Natural killer cell (primary cell): ENCODE data around the gene EPHA4. TPM values are rescaled to one million over a fixed set of nuclear protein-coding genes. Genes with fewer than 3 reads are reported as not detected.
"Not testable (repeated sequence)": the region's sequence is repeated elsewhere in the genome, so short reads cannot be mapped to it uniquely, and the experiment has no call there.

Experiments used
- ATAC-seq, 3 donors: fragments of 150-1000 bp in 2 of 3; fragments of 200-7000 bp in 1 of 3; cut with Tn5 transposase; 1 replicate in 1 of 3; 2 replicates in 2 of 3; pipeline ENCODE4 v1.10.0; 2021; ENCODE audit warnings: mild to moderate bottlenecking in 2 of 3, moderate library complexity in 2 of 3
- DNase-seq, 2 donors: peaks; one replicate each; pipeline versions ENCODE4 v3.0.0 to v3.0.0-alpha.2; 2013 to 2021; ENCODE audit warnings: mixed read lengths in 1 of 2
- H3K27ac ChIP-seq: one replicate; pipeline ENCODE4 v1.5.1; 2013; ENCODE audit warnings: mild to moderate bottlenecking, low read length
- H3K27me3 ChIP-seq: one replicate; pipeline ENCODE4 v1.6.1; 2013; ENCODE audit warnings: low read length; ENCODE audit not compliant: control insufficient read depth, insufficient read depth
- H3K36me3 ChIP-seq: one replicate; pipeline ENCODE4 v1.6.1; 2013; ENCODE audit warnings: low read length; ENCODE audit not compliant: control insufficient read depth, insufficient read depth
- H3K4me1 ChIP-seq: one replicate; pipeline ENCODE4 v1.6.1; 2013; ENCODE audit warnings: low read length; ENCODE audit not compliant: control insufficient read depth, insufficient read depth
- H3K4me3 ChIP-seq: one replicate; pipeline ENCODE4 v1.5.1; 2013; ENCODE audit warnings: low read length
- H3K9me3 ChIP-seq: one replicate; pipeline ENCODE4 v1.6.1; 2013; ENCODE audit warnings: low read length; ENCODE audit not compliant: control insufficient read depth, insufficient read depth
- H3K27ac Mint-ChIP-seq, 2 donors: one replicate each; pipeline ENCODE4 v1.8.0; 2022; ENCODE audit warnings: mild to moderate bottlenecking in 2 of 2, mixed read lengths in 2 of 2, moderate library complexity in 1 of 2
- H3K27me3 Mint-ChIP-seq, 2 donors: one replicate each; pipeline ENCODE4 v1.8.0; 2022; ENCODE audit warnings: low read depth in 2 of 2, mixed read lengths in 2 of 2
- H3K36me3 Mint-ChIP-seq: one replicate; pipeline ENCODE4 v1.8.0; 2022; ENCODE audit warnings: mixed read lengths
- H3K4me1 Mint-ChIP-seq, 2 donors: one replicate each; pipeline ENCODE4 v1.8.0; 2022; ENCODE audit warnings: mixed read lengths in 2 of 2
- H3K4me3 Mint-ChIP-seq: one replicate; pipeline ENCODE4 v1.8.0; 2022; ENCODE audit warnings: mild to moderate bottlenecking, moderate library complexity, mixed read lengths
- H3K9me3 Mint-ChIP-seq, 2 donors: one replicate each; pipeline ENCODE4 v1.8.0; 2022; ENCODE audit warnings: mixed read lengths in 2 of 2
- CTCF ChIP-seq: fragments of 200-600 bp; IDR thresholded peaks from one replicate; pipeline ENCODE4 v1.8.0; 2022; ENCODE audit warnings: antibody characterized with exemption
- WGBS: methylation state at CpG from one replicate; pipeline ENCODE4 v1.1.7; 2013; ENCODE audit warnings: missing lambda C conversion rate; ENCODE audit not compliant: insufficient coverage; 5-methylcytosine and 5-hydroxymethylcytosine counted together
- intact Hi-C: fragments of 100-400 bp; cut with micrococcal nuclease; formaldehyde crosslinking; loops from one replicate; pipeline ENCODE4 v1.14.2; 2022
- total RNA-seq, 4 donors: library from RNA; stranded (reverse); fragments of 120-200 nt in 1 of 4; gene quantifications; one replicate each; pipeline versions ENCODE4 v1.2.3 to v1.2.4, GENCODE V29; 2013 to 2022

Gene EPHA4
- total RNA-seq, 3 donors from 2014 or later (not counting 1 experiment from before 2014, with no cell fraction given), result 27.2 to 48.6 (median 44.7) TPM

- Histone ChIP-seq H3K9me3 (no peaks in the 10 kb centered on the region), H3K27me3 (no peaks in the 10 kb centered on the region), H3K4me3 (no peak overlapping the region), H3K4me1 (peaks cover 34% of the 10 kb centered on the region), H3K27ac (no peak overlapping the region), H3K36me3 (no peaks in the 10 kb centered on the region)
- ATAC-seq (no peak), DNase-seq (no peak)
- peaks cover 5 to 15% of the 10 kb centered on the region in 2 donors for H3K4me1 Mint-ChIP-seq
- 92% methylated on average over 3 of the region's 5 CpGs for WGBS
- intact Hi-C loops, result no loop called here
- H3K27ac Mint-ChIP-seq, result peak overlapping the region in 1 of 2 donors; percentile 9
- no peaks in the 10 kb centered on the region for H3K27me3 Mint-ChIP-seq
- no peak overlapping the region for H3K4me3 Mint-ChIP-seq
- TF ChIP-seq CTCF, result no peak
- H3K9me3 Mint-ChIP-seq, result peaks cover 0 to 2% of the 10 kb centered on the region in 2 donors
- H3K36me3 Mint-ChIP-seq, result peaks cover 9% of the 10 kb centered on the region
Measured at GRCh38 chr2:221514305-221515040, 57.6 kb downstream of the EPHA4 start.

GRCh38 chr2:221513232-221513631, 58.9 kb downstream of the EPHA4 start:
- H3K36me3 ChIP-seq, result no peaks in the 10 kb centered on the region
- H3K27me3 Mint-ChIP-seq, result no peaks in the 10 kb centered on the region
- no peaks in the 10 kb centered on the region for H3K9me3 ChIP-seq
- no peak for TF ChIP-seq CTCF
- H3K4me3 ChIP-seq, result no peak overlapping the region
- H3K4me3 Mint-ChIP-seq, result no peak overlapping the region
- no peaks in the 10 kb centered on the region for H3K27me3 ChIP-seq
- no peak overlapping the region for H3K27ac ChIP-seq
- H3K4me1 ChIP-seq, result peaks cover 24% of the 10 kb centered on the region
- intact Hi-C loops, result no loop called here
- H3K36me3 Mint-ChIP-seq, result peaks cover 9% of the 10 kb centered on the region
- ATAC-seq (no peak), DNase-seq (no peak)
- peaks cover 5 to 15% of the 10 kb centered on the region in 2 donors for H3K4me1 Mint-ChIP-seq
- H3K9me3 Mint-ChIP-seq, result peaks cover 0 to 2% of the 10 kb centered on the region in 2 donors
- WGBS, result 82% methylated on average over 5 of the region's 5 CpGs
- H3K27ac Mint-ChIP-seq, result no peak overlapping the region

GRCh38 chr2:221511325-221511724, 60.8 kb downstream of the EPHA4 start:
- H3K36me3 Mint-ChIP-seq, H3K27ac ChIP-seq, ATAC-seq, H3K9me3 Mint-ChIP-seq, H3K4me3 Mint-ChIP-seq, H3K9me3 ChIP-seq, H3K4me1 ChIP-seq, H3K27me3 ChIP-seq, DNase-seq, H3K27ac Mint-ChIP-seq, intact Hi-C loops, H3K4me3 ChIP-seq, H3K27me3 Mint-ChIP-seq, H3K36me3 ChIP-seq: not testable (repeated sequence)
- H3K4me1 Mint-ChIP-seq, result peaks cover 5 to 15% of the 10 kb centered on the region in 2 donors
- WGBS, result 61% methylated on average over 5 of the region's 5 CpGs

GRCh38 chr2:221506469-221506868, 65.6 kb downstream of the EPHA4 start:
- H3K36me3 ChIP-seq, result no peaks in the 10 kb centered on the region
- WGBS, result 94% methylated on average over 2 of the region's 2 CpGs
- ATAC-seq (no peak), DNase-seq (no peak)
- H3K4me3 ChIP-seq, result no peak overlapping the region
- Mint-ChIP-seq H3K4me3 (no peak overlapping the region), H3K36me3 (peaks cover 7% of the 10 kb centered on the region), H3K9me3 (peaks cover 0 to 2% of the 10 kb centered on the region in 2 donors), H3K27ac (no peak overlapping the region), H3K4me1 (peaks cover 28 to 30% of the 10 kb centered on the region in 2 donors), H3K27me3 (no peaks in the 10 kb centered on the region)
- no peaks in the 10 kb centered on the region for H3K27me3 ChIP-seq
- peaks cover 10% of the 10 kb centered on the region for H3K4me1 ChIP-seq
- no peak overlapping the region for H3K27ac ChIP-seq
- no peaks in the 10 kb centered on the region for H3K9me3 ChIP-seq
- intact Hi-C loops, result no loop called here
- no peak for TF ChIP-seq CTCF
